ENCODE results near the gene RAD51.

Gene RAD51

GRCh38 chr15:40763801-40764628 is 69.0 kb downstream of the RAD51 start, which contains the start of gene GCHFR:
Gene GCHFR, plus strand, starts transcription at chr15:40764068. Its CDS starts 113 bp downstream, at chr15:40764181.
- DNase-seq, result peak; percentile 52 to 60

- no peak for DNase-seq
Observed at GRCh38 chr15:40764629-40765103, 69.7 kb downstream of the RAD51 start.

- no peak for DNase-seq
Observed at GRCh38 chr15:40766194-40766815, 71.3 kb downstream of the RAD51 start.

- no peak for DNase-seq
Observed at GRCh38 chr15:40766906-40767837, 72.2 kb downstream of the RAD51 start.

- DNase-seq, result no peak
Observed at GRCh38 chr15:40767838-40768500, 73.0 kb downstream of the RAD51 start.

GRCh38 chr15:40768521-40769273 is 73.7 kb downstream of the RAD51 start:
- no peak for DNase-seq

- peak; percentile 62 to 80 for DNase-seq
Observed at GRCh38 chr15:40769274-40770146, 74.5 kb downstream of the RAD51 start, which contains the start of gene C15orf62. Gene C15orf62, plus strand, starts transcription at chr15:40769980. Its CDS starts 516 bp downstream, at chr15:40770496.

GRCh38 chr15:40770147-40770721 is 75.3 kb downstream of the RAD51 start:
- no peak for DNase-seq

- no peak for DNase-seq
Observed at GRCh38 chr15:40771242-40771641, 76.3 kb downstream of the RAD51 start.

GRCh38 chr15:40772014-40772413 is 77.0 kb downstream of the RAD51 start:
- no peak for DNase-seq

- DNase-seq, result no peak
Observed at GRCh38 chr15:40773496-40773895, 78.5 kb downstream of the RAD51 start.

GRCh38 chr15:40773902-40774301 is 78.9 kb downstream of the RAD51 start:
- DNase-seq, result no peak

- DNase-seq, result no peak
Observed at GRCh38 chr15:40775007-40775406, 80.0 kb downstream of the RAD51 start.

GRCh38 chr15:40775740-40776536 is 81.0 kb downstream of the RAD51 start:
- no peak for DNase-seq

- no peak for DNase-seq
Observed at GRCh38 chr15:40776537-40777141, 81.7 kb downstream of the RAD51 start.
